HG03521 (cell line): Measurements from ENCODE around the gene HOXA1.

Experiments
- ATAC-seq: cut with Tn5 transposase; IDR thresholded peaks from one replicate; pipeline ENCODE4 v1.9.1; 2021; ENCODE audit warnings: mild to moderate bottlenecking, moderate library complexity; ENCODE audit not compliant: unreplicated experiment

Gene HOXA1

GRCh38 chr7:27106181-27106900 lies 10.5 kb upstream of the HOXA1 start:
- no peak for ATAC-seq

- no peak for ATAC-seq
These were observed 9.7 kb upstream of the HOXA1 start for GRCh38 chr7:27105301-27106031.

GRCh38 chr7:27104341-27105058 lies 8.7 kb upstream of the HOXA1 start:
- ATAC-seq: no peak

- no peak for ATAC-seq
These were observed 7.9 kb upstream of the HOXA1 start for GRCh38 chr7:27103489-27104226.

- no peak for ATAC-seq
These were observed 7.0 kb upstream of the HOXA1 start, which contains the start of gene HOXA2 for GRCh38 chr7:27102581-27103442. Gene HOXA2, minus strand, starts transcription at chr7:27102683. Its CDS starts 183 bp downstream, at chr7:27102500.

DNA sequence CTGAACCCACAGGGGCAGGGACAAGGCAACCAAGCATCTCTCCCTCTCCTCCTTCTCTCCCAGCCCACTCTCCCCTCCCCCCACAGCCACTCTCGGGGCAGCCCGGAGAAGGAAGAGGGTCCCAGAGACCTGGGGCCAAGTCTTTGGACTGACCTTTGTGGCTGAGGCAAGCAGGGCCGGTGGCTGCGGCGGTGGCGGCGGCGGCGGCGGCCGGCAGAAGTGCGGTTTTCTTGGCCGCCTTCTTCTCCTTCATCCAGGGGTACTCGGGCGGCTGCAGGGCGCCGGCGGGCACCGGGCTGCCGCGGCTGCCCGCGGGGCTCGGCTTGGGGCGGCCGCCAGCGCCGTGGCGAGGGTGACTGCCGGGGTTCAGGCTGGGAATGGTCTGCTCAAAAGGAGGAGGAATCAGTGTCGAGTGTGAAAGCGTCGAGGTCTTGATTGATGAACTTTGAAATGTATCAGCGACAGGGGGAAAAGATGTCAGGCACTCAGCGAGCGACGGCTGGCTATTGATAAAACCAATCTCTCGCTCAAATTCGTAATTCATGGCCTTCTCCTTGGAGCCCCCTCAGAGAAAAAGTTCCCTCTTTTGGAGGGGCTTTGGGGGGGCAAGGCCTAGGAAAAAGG lies 6.3 kb upstream of the HOXA1 start:
- ATAC-seq: no peak

DNA sequence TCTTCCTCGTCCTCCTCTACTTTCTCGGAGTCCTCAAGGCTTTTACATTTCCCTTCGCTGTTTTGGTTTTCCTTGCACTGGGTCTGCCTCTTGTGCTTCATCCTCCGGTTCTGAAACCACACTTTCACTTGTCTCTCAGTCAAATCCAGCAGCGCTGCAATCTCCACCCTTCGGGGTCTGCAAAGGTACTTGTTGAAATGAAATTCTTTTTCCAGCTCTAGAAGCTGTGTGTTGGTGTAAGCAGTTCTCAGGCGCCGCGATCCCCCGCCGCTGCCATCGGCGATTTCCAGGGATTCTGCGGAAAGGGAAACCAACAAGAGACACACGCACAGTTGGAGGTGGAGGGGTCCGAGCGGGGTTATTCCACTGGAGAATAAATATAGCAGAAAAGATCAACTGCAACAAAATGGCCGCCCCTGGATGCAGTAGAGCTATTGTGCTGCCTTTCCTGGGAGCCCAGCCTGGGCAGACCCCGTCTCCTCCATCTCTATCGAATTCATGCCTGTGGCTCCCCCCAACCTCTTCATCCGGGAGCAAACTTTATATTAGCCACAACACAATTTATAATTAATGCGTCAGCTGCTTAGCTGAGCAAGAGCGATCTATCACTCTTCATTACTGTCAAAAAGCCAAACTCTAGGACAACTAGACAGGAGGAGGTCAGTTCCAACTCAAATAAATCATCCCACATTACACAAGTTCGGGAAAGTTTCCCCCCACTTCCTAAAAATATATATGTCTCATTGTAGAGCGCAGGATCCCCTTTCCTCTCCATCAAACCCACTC lies 5.6 kb upstream of the HOXA1 start:
- ATAC-seq: no peak

- no peak for ATAC-seq
These were observed 4.9 kb upstream of the HOXA1 start for GRCh38 chr7:27100694-27101170.

GRCh38 chr7:27099453-27100370 lies 3.9 kb upstream of the HOXA1 start:
- ATAC-seq: no peak

GRCh38 chr7:27098578-27099451 lies 3.0 kb upstream of the HOXA1 start:
- no peak for ATAC-seq

- no peak for ATAC-seq
These were observed 2.1 kb upstream of the HOXA1 start for GRCh38 chr7:27097686-27098577.

DNA sequence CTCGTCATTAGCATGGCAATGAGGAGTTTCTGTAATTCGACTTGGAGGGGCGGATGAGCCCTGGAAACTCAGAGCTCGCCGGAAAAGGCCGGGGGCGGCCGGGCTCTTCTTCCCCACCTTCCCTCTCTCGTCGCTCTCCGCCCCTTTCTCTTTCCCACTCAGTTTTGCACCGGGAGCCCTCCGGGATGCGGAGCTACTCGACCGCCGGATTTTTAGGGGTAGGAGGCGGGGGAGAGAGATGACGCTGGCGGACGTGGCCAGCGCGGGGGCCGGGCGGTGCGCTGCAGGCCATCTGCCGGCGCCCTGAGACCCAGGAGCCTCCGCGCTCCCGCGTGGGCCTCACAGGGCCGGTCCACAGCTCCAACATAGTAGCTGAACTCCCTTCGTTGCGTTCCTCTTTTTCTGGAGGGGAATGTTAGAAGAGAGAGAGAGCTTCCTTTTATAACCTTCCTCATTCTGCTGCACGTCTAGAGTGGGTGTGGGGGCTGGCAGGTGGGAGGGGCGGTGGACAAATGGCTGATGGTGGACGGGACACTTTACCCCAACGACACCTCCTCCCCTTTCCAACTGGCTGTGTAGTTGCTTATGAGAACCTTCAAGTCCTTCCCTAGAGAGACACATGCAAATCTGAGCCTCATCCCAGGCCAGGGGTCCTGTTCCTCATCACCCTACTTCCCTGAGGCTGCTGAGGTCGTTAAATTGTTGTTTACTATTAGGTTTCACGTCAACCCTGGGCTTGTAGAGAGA lies 1.1 kb upstream of the HOXA1 start:
- no peak for ATAC-seq

- ATAC-seq: no peak
These were observed 527 bp downstream of the HOXA1 start for GRCh38 chr7:27095050-27095896.
